ENCODE measurements around the gene LBX2. TPM values are rescaled to one million over a fixed set of nuclear protein-coding genes. Genes with fewer than 3 reads are reported as not detected.

LBX2 gene
- total and polyA plus RNA-seq, 2 donors (not counting 1 experiment from before 2014, with no cell fraction given): 0.52 to 3.0 TPM

DNA sequence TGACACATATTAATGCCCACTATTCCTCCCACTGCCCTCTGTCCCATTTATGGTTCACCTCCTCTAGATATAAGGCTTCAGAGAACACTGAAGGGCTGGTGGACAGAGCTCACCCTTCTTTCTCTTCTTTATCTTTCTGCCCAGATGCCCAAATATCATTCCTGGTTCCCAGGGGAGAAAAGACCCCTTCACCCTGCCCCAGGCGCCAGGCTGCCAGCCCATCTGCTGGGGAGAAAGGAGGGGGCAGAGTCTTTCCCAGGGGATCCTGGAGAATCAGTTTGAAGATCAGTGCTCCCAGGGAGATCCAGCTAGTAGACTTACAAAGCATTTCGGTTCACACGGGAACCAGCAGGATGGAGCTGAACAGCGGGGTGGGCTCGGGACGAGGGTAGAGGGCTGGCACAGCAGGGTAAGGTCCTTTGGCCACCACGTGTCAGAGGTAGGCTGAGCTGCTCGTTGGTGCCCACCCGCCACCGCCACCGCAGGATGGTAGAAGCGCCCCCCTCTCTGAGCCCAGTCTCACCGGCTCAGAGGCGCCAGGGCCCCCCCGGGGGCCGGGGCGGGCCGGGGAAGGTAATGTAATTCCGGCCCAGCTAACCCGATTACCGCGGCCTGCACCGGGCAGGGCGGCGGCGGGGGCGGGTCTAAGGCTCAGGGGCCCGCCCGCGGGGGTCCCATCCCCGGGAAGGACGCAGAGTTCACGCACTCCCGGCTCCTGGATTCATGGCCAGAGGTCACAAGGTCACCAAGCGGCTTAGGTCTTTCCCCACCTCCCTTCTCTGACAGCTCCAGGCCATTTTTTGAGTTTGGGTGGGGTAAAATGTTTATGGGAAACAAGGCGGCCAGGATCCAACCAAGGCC, 13.6 kb upstream of the LBX2 start:
- Histone ChIP-seq H3K9ac (ENCODE audit: insufficient read depth, low read length) (no peak overlapping the region), H3K79me2 (ENCODE audit: control insufficient read depth, insufficient read depth, low read length) (no peaks in the 10 kb centered on the region), H2AFZ (ENCODE audit: low read length) (no peak overlapping the region), H3K27ac (ENCODE audit: insufficient read depth, low read length) (no peak overlapping the region), H3K9me3 (ENCODE audit: control insufficient read depth, insufficient read depth, low read depth, low read length) (no peaks in the 10 kb centered on the region), H3K4me3 (replicated peaks in 1 of 4; ENCODE audit: control extremely low read depth in 1 of 4, insufficient read depth in 1 of 4, low read depth in 3 of 4, low read length in 4 of 4) (no peak overlapping the region), H3K4me1 (ENCODE audit: control insufficient read depth, extremely low read depth, insufficient read depth, low read length) (no peaks in the 10 kb centered on the region), H3K4me2 (ENCODE audit: extremely low read depth, insufficient read depth, low read length) (no peak overlapping the region), H4K20me1 (ENCODE audit: control insufficient read depth, extremely low read depth, insufficient read depth, low read length) (no peaks in the 10 kb centered on the region), H3K36me3 (ENCODE audit: control insufficient read depth, insufficient read depth, low read length) (no peaks in the 10 kb centered on the region), H3K27me3 (ENCODE audit: control insufficient read depth, insufficient read depth, low read length) (peaks cover 68% of the 10 kb centered on the region)
- DNase-seq (ENCODE audit: low read depth in 2 of 2): no peak
- TF ChIP-seq CTCF (conservative IDR thresholded peaks at IDR 0.05 in 1 of 2, IDR thresholded peaks at IDR 0.05 in 1 of 2; ENCODE audit: low read depth in 1 of 2, low read length in 2 of 2) (no peak), EZH2 (IDR thresholded peaks at IDR 0.05; ENCODE audit: low read length, missing control alignments) (no peak)

GRCh38 chr2:74511104-74511989, 11.9 kb upstream of the LBX2 start:
- no peak overlapping the region for H3K27ac ChIP-seq (ENCODE audit: insufficient read depth, low read length)
- H4K20me1 ChIP-seq (ENCODE audit: control insufficient read depth, extremely low read depth, insufficient read depth, low read length): no peaks in the 10 kb centered on the region
- H3K4me2 ChIP-seq (ENCODE audit: extremely low read depth, insufficient read depth, low read length): peak overlapping the region; percentile 27
- peaks cover 2% of the 10 kb centered on the region for H3K36me3 ChIP-seq (ENCODE audit: control insufficient read depth, insufficient read depth, low read length)
- H3K79me2 ChIP-seq (ENCODE audit: control insufficient read depth, insufficient read depth, low read length): peaks cover 8% of the 10 kb centered on the region
- TF ChIP-seq EZH2 (IDR thresholded peaks at IDR 0.05; ENCODE audit: low read length, missing control alignments): no peak
- no peak for TF ChIP-seq CTCF (conservative IDR thresholded peaks at IDR 0.05 in 1 of 2, IDR thresholded peaks at IDR 0.05 in 1 of 2; ENCODE audit: low read depth in 1 of 2, low read length in 2 of 2)
- H3K27me3 ChIP-seq (ENCODE audit: control insufficient read depth, insufficient read depth, low read length): peaks cover 53% of the 10 kb centered on the region
- no peak overlapping the region for H2AFZ ChIP-seq (ENCODE audit: low read length)
- peaks cover 4% of the 10 kb centered on the region for H3K4me1 ChIP-seq (ENCODE audit: control insufficient read depth, extremely low read depth, insufficient read depth, low read length)
- H3K4me3 ChIP-seq (replicated peaks in 1 of 4; ENCODE audit: control extremely low read depth in 1 of 4, insufficient read depth in 1 of 4, low read depth in 3 of 4, low read length in 4 of 4): no peak overlapping the region
- no peak overlapping the region for H3K9ac ChIP-seq (ENCODE audit: insufficient read depth, low read length)
- H3K9me3 ChIP-seq (ENCODE audit: control insufficient read depth, insufficient read depth, low read depth, low read length): no peaks in the 10 kb centered on the region
- DNase-seq (ENCODE audit: low read depth in 2 of 2): peak in 1 of 2 donors; percentile 19

GRCh38 chr2:74510272-74510671, 10.9 kb upstream of the LBX2 start:
- Histone ChIP-seq H3K27me3 (ENCODE audit: control insufficient read depth, insufficient read depth, low read length) (peaks cover 43% of the 10 kb centered on the region), H3K9me3 (ENCODE audit: control insufficient read depth, insufficient read depth, low read depth, low read length) (no peaks in the 10 kb centered on the region), H3K4me3 (replicated peaks in 1 of 4; ENCODE audit: control extremely low read depth in 1 of 4, insufficient read depth in 1 of 4, low read depth in 3 of 4, low read length in 4 of 4) (no peak overlapping the region), H3K4me2 (ENCODE audit: extremely low read depth, insufficient read depth, low read length) (no peak overlapping the region), H3K27ac (ENCODE audit: insufficient read depth, low read length) (no peak overlapping the region), H2AFZ (ENCODE audit: low read length) (no peak overlapping the region), H4K20me1 (ENCODE audit: control insufficient read depth, extremely low read depth, insufficient read depth, low read length) (no peaks in the 10 kb centered on the region), H3K9ac (ENCODE audit: insufficient read depth, low read length) (no peak overlapping the region), H3K79me2 (ENCODE audit: control insufficient read depth, insufficient read depth, low read length) (peaks cover 15% of the 10 kb centered on the region), H3K4me1 (ENCODE audit: control insufficient read depth, extremely low read depth, insufficient read depth, low read length) (peaks cover 8% of the 10 kb centered on the region), H3K36me3 (ENCODE audit: control insufficient read depth, insufficient read depth, low read length) (peaks cover 2% of the 10 kb centered on the region)
- DNase-seq (ENCODE audit: low read depth in 2 of 2): no peak
- TF ChIP-seq CTCF (conservative IDR thresholded peaks at IDR 0.05 in 1 of 2, IDR thresholded peaks at IDR 0.05 in 1 of 2; ENCODE audit: low read depth in 1 of 2, low read length in 2 of 2) (no peak), EZH2 (IDR thresholded peaks at IDR 0.05; ENCODE audit: low read length, missing control alignments) (no peak)
